Endothelial cell of umbilical vein (primary cell): ENCODE measurements around the gene JAZF1. TPM values are rescaled to one million over a fixed set of nuclear protein-coding genes. Genes with fewer than 3 reads are reported as not detected.

Experiments used
- BruUV-seq: library from RNA; stranded (reverse); fragments of 400-500 nt; replicated peaks from 2 replicates; lab custom pipeline; 2021; lab: Mats Ljungman, UMichigan
- CTCF ChIA-PET: fragments of 300-600, 350-600 bp; sonication (Branson Sonifier 250); formaldehyde crosslinking; loops from one replicate; lab custom pipeline; 2021; ENCODE audit warnings: antibody characterized with exemption, inconsistent platforms; lab: Charles Lee
- POLR2A ChIA-PET: fragments of 300-600, 350-600 bp; sonication (Branson Sonifier 250); formaldehyde crosslinking; loops from one replicate; lab custom pipeline; 2021; ENCODE audit warnings: antibody characterized with exemption, inconsistent platforms; lab: Charles Lee
- DNase-seq: peaks from one replicate; pipeline ENCODE4 v3.0.0-alpha.2; 2011; ENCODE audit warnings: low read depth, low spot score
- FAIRE-seq: peaks from 2 replicates; lab custom pipeline; 2011; peaks lifted over from hg19 to GRCh38; lab: Jason Lieb, UNC
- H2AFZ ChIP-seq: 2 replicates; pipeline ENCODE4 v1.6.0; 2012; ENCODE audit warnings: low read depth, low read length, control low read depth, inconsistent platforms
- H3K27ac ChIP-seq: 2 replicates; pipeline ENCODE4 v1.5.1; 2011; ENCODE audit warnings: low read depth, mild to moderate bottlenecking, control low read depth, low read length, moderate library complexity; ENCODE audit not compliant: insufficient read depth
- H3K27me3 ChIP-seq, 2 experiments: 2 replicates each; pipeline versions ENCODE4 v1.6.0 to v1.6.1; 2011; ENCODE audit warnings: low read length in 2 of 2, mixed read lengths in 1 of 2; ENCODE audit not compliant: control insufficient read depth in 2 of 2, insufficient read depth in 2 of 2
- H3K36me3 ChIP-seq, 2 experiments: 2 replicates in 1 of 2; 3 replicates in 1 of 2; pipeline ENCODE4 v1.5.1; 2011; ENCODE audit warnings: low read length in 2 of 2, mild to moderate bottlenecking in 1 of 2, moderate library complexity in 1 of 2; ENCODE audit not compliant: control insufficient read depth in 2 of 2, insufficient read depth in 2 of 2; ENCODE audit errors: extremely low read depth in 1 of 2
- H3K4me1 ChIP-seq: 3 replicates; pipeline ENCODE4 v1.5.1; 2011; ENCODE audit warnings: mild to moderate bottlenecking, low read length; ENCODE audit not compliant: control insufficient read depth, insufficient read depth; ENCODE audit errors: extremely low read depth
- H3K4me2 ChIP-seq: 2 replicates; pipeline ENCODE4 v1.6.1; 2011; ENCODE audit warnings: low read length, control low read depth, mixed read lengths; ENCODE audit not compliant: insufficient read depth
- H3K4me3 ChIP-seq, 3 experiments: fragments of 200-600 bp in 1 of 3; sonication (generic), shearing (Covaris generic) in 1 of 3; replicated peaks in 1 of 3; 2 replicates each; pipeline ENCODE4 v1.5.1; 2011 to 2016; ENCODE audit warnings: control low read depth in 3 of 3, low read length in 3 of 3, mild to moderate bottlenecking in 2 of 3, inconsistent platforms in 1 of 3, low read depth in 1 of 3, moderate library complexity in 1 of 3; ENCODE audit not compliant: insufficient read depth in 1 of 3
- H3K79me2 ChIP-seq: 2 replicates; pipeline ENCODE4 v1.6.0; 2012; ENCODE audit warnings: low read length, inconsistent platforms; ENCODE audit not compliant: control insufficient read depth, insufficient read depth
- H3K9ac ChIP-seq: replicated peaks from 2 replicates; pipeline ENCODE3; 2011; ENCODE audit warnings: low read length, control low read depth; ENCODE audit not compliant: insufficient read depth; ENCODE audit errors: extremely low read depth
- H3K9me1 ChIP-seq: replicated peaks from 3 replicates; pipeline ENCODE4 v1.6.0; 2011; ENCODE audit warnings: mild to moderate bottlenecking, low read length; ENCODE audit not compliant: control insufficient read depth, insufficient read depth; ENCODE audit errors: extremely low read depth
- H3K9me3 ChIP-seq: replicated peaks from 2 replicates; pipeline ENCODE4 v1.5.1; 2012; ENCODE audit warnings: low read length, inconsistent platforms; ENCODE audit not compliant: control insufficient read depth, insufficient read depth
- H4K20me1 ChIP-seq: replicated peaks from 2 replicates; pipeline ENCODE3; 2011; ENCODE audit warnings: mild to moderate bottlenecking, low read length; ENCODE audit not compliant: control insufficient read depth, insufficient read depth; ENCODE audit errors: extremely low read depth
- CTCF ChIP-seq, 2 donors: IDR thresholded peaks; 1 replicate in 1 of 2; 2 replicates in 1 of 2; pipeline ENCODE4 v1.5.1; 2011; ENCODE audit warnings: low read length in 2 of 2, mild to moderate bottlenecking in 2 of 2, moderate library complexity in 2 of 2, control low read depth in 1 of 2, inconsistent platforms in 1 of 2, low read depth in 1 of 2; ENCODE audit not compliant: insufficient read depth in 1 of 2; ENCODE audit errors: extremely low read depth in 1 of 2
- EZH2 ChIP-seq: IDR thresholded peaks from 2 replicates; pipeline ENCODE4 v1.6.1; 2012; ENCODE audit warnings: borderline replicate concordance, low read depth, mild to moderate bottlenecking, moderate library complexity, low read length, inconsistent platforms; ENCODE audit not compliant: severe bottlenecking
- FOS ChIP-seq: IDR thresholded peaks from 2 replicates; pipeline ENCODE4 v1.6.1; 2011; ENCODE audit warnings: mild to moderate bottlenecking, low read length, moderate library complexity, borderline replicate concordance; ENCODE audit not compliant: insufficient read depth
- GATA2 ChIP-seq: IDR thresholded peaks from 2 replicates; pipeline ENCODE4 v1.7.0; 2011; ENCODE audit warnings: low read depth, mild to moderate bottlenecking, moderate library complexity, mixed read lengths, low read length; ENCODE audit not compliant: insufficient read length, insufficient read depth
- JUN ChIP-seq: IDR thresholded peaks from 2 replicates; pipeline ENCODE4 v1.6.1; 2011; ENCODE audit warnings: borderline replicate concordance, low read depth; ENCODE audit not compliant: insufficient read length, insufficient read depth
- MAX ChIP-seq: IDR thresholded peaks from 2 replicates; pipeline ENCODE4 v1.6.1; 2011; ENCODE audit not compliant: insufficient read depth, insufficient read length
- MYC ChIP-seq: IDR thresholded peaks from one replicate; pipeline ENCODE4 v1.6.1; 2011; ENCODE audit warnings: mild to moderate bottlenecking, low read depth, low read length
- POLR2A ChIP-seq: IDR thresholded peaks from 2 replicates; pipeline ENCODE4 v1.6.1; 2012; ENCODE audit warnings: low read depth, mild to moderate bottlenecking, control low read depth, low read length
- POLR2AphosphoS5 ChIP-seq: IDR thresholded peaks from 2 replicates; pipeline ENCODE4 v1.6.1; 2012; ENCODE audit warnings: low read depth, mild to moderate bottlenecking, control low read depth, low read length, moderate library complexity; ENCODE audit not compliant: insufficient read depth
- dilution Hi-C: fragments of 300-500 bp; cut with MboI; formaldehyde crosslinking; loops from one replicate; pipeline ENCODE4 v1.15.0; 2019; ENCODE audit warnings: low sequenced_read_pairs; ENCODE audit not compliant: extremely low pct_ligation_motif_present
- intact Hi-C: fragments of 100-400 bp; cut with micrococcal nuclease; formaldehyde crosslinking; loops from one replicate; pipeline ENCODE4 v1.10.0; 2022
- polyA plus RNA-seq, 4 experiments: library from polyadenylated mRNA; depleted of rRNA in 3 of 4; stranded (reverse) in 3 of 4; unstranded in 1 of 4; fragments of >200 nt; gene quantifications; 2 replicates each; pipeline versions ENCODE4 v1.2.1 to v1.2.3, GENCODE V29; 2011 to 2012; ENCODE audit warnings: missing spikeins in 1 of 4
- total RNA-seq: library from RNA; stranded (reverse); gene quantifications from 2 replicates; pipeline ENCODE4 v1.2.3, GENCODE V29; 2021

JAZF1 gene
- total and polyA plus RNA-seq, 2 donors (not counting 3 experiments of a cell fraction or from before 2014, with no cell fraction given): 2.5 to 16.9 TPM

- Histone ChIP-seq H3K9me1 (no peaks in the 10 kb centered on the region), H4K20me1 (no peaks in the 10 kb centered on the region), H3K9ac (no peak overlapping the region), H3K27me3 (no peaks in the 10 kb centered on the region), H3K4me2 (no peak overlapping the region), H3K79me2 (peaks cover 5% of the 10 kb centered on the region), H3K4me3 (no peak overlapping the region), H2AFZ (no peak overlapping the region), H3K4me1 (no peaks in the 10 kb centered on the region), H3K9me3 (no peaks in the 10 kb centered on the region), H3K27ac (no peak overlapping the region), H3K36me3 (no peaks in the 10 kb centered on the region)
- FAIRE-seq (no peak), DNase-seq (no peak)
- no TSS peak for BruUV-seq
- POLR2A ChIA-PET: no interaction called here
- dilution Hi-C loops (no loop called here), intact Hi-C loops (no loop called here)
- TF ChIP-seq POLR2AphosphoS5 (no peak), POLR2A (no peak), GATA2 (no peak), MAX (no peak), FOS (no peak), CTCF (IDR thresholded peaks at IDR 0.05; ENCODE audit: extremely low read depth in 1 of 2, insufficient read depth in 1 of 2, low read depth in 1 of 2, low read length in 2 of 2) (no peak), JUN (no peak), EZH2 (no peak), MYC (no peak)
- CTCF ChIA-PET: no interaction called here
Observed at GRCh38 chr7:28165261-28165660, 15.3 kb downstream of the JAZF1 start.
